ENCODE measurements around the gene CSF1.
"Not testable (repeated sequence)": the region's sequence is repeated elsewhere in the genome, so short reads cannot be mapped to it uniquely, and the experiment has no call there.

Gene CSF1

GRCh38 chr1:109913360-109913879 lies 2.8 kb downstream of the CSF1 start:
- peaks cover 67% of the 10 kb centered on the region for H3K27me3 Mint-ChIP-seq
- intact Hi-C loops (cut with micrococcal nuclease), result no loop called here
- no peaks in the 10 kb centered on the region for H3K9me3 Mint-ChIP-seq
- peak overlapping the region; percentile 48 for H3K4me3 Mint-ChIP-seq
- peak overlapping the region; percentile 16 for H3K27ac Mint-ChIP-seq
- no peaks in the 10 kb centered on the region for H3K36me3 Mint-ChIP-seq (ENCODE audit: low read depth)
- H3K4me1 Mint-ChIP-seq (ENCODE audit: low read depth), result peaks cover 38% of the 10 kb centered on the region

DNA sequence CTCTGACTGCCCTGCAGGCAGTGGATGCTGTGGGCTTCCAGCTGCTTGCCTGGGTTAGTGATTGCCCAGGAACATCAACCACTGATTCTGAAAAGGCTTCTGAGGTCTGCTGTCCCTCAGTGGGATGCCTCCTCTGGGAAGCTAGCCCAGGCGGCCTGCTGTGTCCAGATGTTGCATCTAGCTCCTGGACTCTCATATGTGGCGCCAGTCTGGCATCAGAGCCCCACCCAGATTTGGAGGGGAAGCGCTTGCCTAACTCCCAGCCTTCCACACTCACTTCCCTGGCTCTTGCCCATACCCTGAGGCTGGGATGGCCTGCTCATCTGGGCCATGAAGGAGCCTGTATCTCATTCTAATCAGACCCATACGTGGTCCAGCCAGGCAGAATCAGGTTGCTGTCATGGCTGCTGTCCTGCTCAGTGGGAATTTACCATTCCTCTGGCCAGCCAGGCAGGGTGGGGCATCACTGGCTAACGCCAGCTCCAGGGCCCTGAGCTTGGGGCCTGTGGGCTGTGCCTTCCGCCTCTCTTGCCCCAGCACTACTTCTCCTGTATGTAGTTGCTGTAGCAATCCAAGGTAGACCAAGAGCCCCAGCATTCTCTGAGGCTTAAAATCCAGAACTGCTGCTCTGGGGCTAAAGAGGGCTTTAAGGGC lies 4.1 kb downstream of the CSF1 start:
- Mint-ChIP-seq H3K4me1 (ENCODE audit: low read depth) (peaks cover 45% of the 10 kb centered on the region), H3K9me3 (no peaks in the 10 kb centered on the region), H3K27me3 (peaks cover 63% of the 10 kb centered on the region), H3K4me3 (no peak overlapping the region), H3K27ac (no peak overlapping the region), H3K36me3 (ENCODE audit: low read depth) (no peaks in the 10 kb centered on the region)
- intact Hi-C loops (cut with micrococcal nuclease), result no loop called here

- Mint-ChIP-seq H3K36me3 (ENCODE audit: low read depth) (peaks cover 4% of the 10 kb centered on the region), H3K9me3 (no peaks in the 10 kb centered on the region), H3K4me1 (ENCODE audit: low read depth) (peaks cover 25% of the 10 kb centered on the region), H3K27me3 (peaks cover 56% of the 10 kb centered on the region), H3K27ac (no peak overlapping the region), H3K4me3 (no peak overlapping the region)
- intact Hi-C loops (cut with micrococcal nuclease), result no loop called here
Observed at GRCh38 chr1:109917051-109917767, 6.6 kb downstream of the CSF1 start.

GRCh38 chr1:109917768-109918606 lies 7.3 kb downstream of the CSF1 start:
- Mint-ChIP-seq H3K27me3 (peaks cover 55% of the 10 kb centered on the region), H3K9me3 (no peaks in the 10 kb centered on the region), H3K36me3 (ENCODE audit: low read depth) (peaks cover 4% of the 10 kb centered on the region), H3K4me1 (ENCODE audit: low read depth) (peaks cover 20% of the 10 kb centered on the region), H3K27ac (no peak overlapping the region), H3K4me3 (no peak overlapping the region)
- intact Hi-C loops (cut with micrococcal nuclease), result no loop called here

DNA sequence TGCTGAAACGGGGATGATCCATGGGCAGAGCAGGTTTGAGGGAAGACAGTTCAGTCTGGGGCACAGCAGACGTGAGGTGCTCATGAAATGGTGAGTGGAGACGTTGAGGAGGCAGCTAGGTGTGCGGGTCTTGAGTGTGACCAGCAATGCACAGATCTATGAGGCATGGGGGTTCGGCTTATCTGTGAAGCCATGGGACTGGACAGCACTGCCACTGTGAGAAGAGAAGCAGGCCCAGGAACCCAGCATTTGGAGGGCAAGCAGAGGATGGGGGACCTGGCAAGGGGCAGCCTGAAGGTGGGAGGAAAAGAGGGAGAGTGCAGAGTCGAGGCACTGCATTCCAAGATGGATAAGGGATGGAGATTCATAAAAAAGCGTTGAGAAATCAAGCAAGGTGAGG lies 8.0 kb downstream of the CSF1 start:
- Mint-ChIP-seq H3K27me3 (peaks cover 49% of the 10 kb centered on the region), H3K4me1 (ENCODE audit: low read depth) (peaks cover 16% of the 10 kb centered on the region), H3K36me3 (ENCODE audit: low read depth) (peaks cover 6% of the 10 kb centered on the region), H3K4me3 (no peak overlapping the region), H3K27ac (no peak overlapping the region), H3K9me3 (no peaks in the 10 kb centered on the region)
- intact Hi-C loops (cut with micrococcal nuclease), result no loop called here

DNA sequence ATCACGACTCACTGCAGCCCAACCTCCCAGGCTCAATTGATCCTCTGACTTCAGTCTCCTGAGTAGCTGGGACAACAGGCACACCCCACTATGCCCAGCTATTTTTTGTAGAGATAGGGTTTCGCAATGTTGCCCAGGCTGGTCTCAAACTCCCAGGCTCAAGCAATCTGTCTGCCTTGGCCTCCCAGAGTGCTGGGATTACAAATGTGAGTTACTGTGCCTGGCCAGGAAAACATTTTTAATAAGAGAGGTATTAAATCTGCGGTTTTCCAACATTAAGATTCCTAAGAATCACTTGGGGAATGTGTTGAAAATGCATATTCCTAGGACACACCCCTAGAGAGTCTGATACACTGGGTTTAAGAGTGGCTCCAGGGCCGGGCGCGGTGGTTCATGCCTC lies 8.7 kb downstream of the CSF1 start:
- no peaks in the 10 kb centered on the region for H3K9me3 Mint-ChIP-seq
- H3K36me3 Mint-ChIP-seq (ENCODE audit: low read depth), result peaks cover 13% of the 10 kb centered on the region
- H3K4me3 Mint-ChIP-seq, result no peak overlapping the region
- H3K27ac Mint-ChIP-seq, result no peak overlapping the region
- H3K27me3 Mint-ChIP-seq, result peaks cover 47% of the 10 kb centered on the region
- intact Hi-C loops (cut with micrococcal nuclease), result no loop called here
- H3K4me1 Mint-ChIP-seq (ENCODE audit: low read depth), result peaks cover 16% of the 10 kb centered on the region

GRCh38 chr1:109920391-109920790 lies 9.7 kb downstream of the CSF1 start:
- H3K36me3 Mint-ChIP-seq (ENCODE audit: low read depth), result peaks cover 16% of the 10 kb centered on the region
- intact Hi-C loops (cut with micrococcal nuclease), result not testable (repeated sequence)

DNA sequence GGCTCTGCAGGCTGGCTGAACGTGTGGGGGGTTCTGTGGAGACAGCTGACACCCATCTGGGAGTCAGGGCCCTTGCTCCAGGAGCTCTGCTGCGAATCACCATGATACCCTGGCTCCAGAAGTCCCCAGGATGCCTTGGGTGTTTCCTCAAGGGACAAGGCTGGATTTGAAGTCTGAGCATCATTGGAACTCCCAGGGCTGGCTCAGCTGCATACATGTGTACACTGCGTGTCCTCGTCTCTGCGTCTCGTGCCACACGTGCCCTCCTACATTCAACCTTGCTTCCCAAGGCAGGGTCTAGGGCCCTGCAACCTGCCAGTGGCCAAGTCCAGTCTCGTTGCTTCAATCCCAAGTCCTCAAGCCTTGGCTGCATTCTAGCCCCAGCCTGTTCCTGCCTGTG lies 11.7 kb downstream of the CSF1 start:
- H3K4me3 Mint-ChIP-seq, result no peak overlapping the region

More at GRCh38 chr1:109920391-109920790, 9.7 kb downstream of the CSF1 start:
- H3K27me3 Mint-ChIP-seq, result peaks cover 51% of the 10 kb centered on the region
- peaks cover 18% of the 10 kb centered on the region for H3K4me1 Mint-ChIP-seq (ENCODE audit: low read depth)
- not testable (repeated sequence) for H3K9me3 Mint-ChIP-seq, H3K27ac Mint-ChIP-seq, H3K4me3 Mint-ChIP-seq

DNA sequence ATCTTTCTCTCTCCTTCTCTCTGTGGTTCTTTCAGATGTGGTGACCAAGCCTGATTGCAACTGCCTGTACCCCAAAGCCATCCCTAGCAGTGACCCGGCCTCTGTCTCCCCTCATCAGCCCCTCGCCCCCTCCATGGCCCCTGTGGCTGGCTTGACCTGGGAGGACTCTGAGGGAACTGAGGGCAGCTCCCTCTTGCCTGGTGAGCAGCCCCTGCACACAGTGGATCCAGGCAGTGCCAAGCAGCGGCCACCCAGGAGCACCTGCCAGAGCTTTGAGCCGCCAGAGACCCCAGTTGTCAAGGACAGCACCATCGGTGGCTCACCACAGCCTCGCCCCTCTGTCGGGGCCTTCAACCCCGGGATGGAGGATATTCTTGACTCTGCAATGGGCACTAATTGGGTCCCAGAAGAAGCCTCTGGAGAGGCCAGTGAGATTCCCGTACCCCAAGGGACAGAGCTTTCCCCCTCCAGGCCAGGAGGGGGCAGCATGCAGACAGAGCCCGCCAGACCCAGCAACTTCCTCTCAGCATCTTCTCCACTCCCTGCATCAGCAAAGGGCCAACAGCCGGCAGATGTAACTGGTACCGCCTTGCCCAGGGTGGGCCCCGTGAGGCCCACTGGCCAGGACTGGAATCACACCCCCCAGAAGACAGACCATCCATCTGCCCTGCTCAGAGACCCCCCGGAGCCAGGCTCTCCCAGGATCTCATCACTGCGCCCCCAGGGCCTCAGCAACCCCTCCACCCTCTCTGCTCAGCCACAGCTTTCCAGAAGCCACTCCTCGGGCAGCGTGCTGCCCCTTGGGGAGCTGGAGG lies 12.7 kb downstream of the CSF1 start:
- intact Hi-C loops (cut with micrococcal nuclease), result no loop called here
- Mint-ChIP-seq H3K9me3 (no peaks in the 10 kb centered on the region), H3K4me3 (no peak overlapping the region), H3K4me1 (ENCODE audit: low read depth) (peaks cover 23% of the 10 kb centered on the region), H3K27me3 (peaks cover 46% of the 10 kb centered on the region), H3K27ac (no peak overlapping the region), H3K36me3 (ENCODE audit: low read depth) (peaks cover 24% of the 10 kb centered on the region)

More for the DNA sequence above, 11.7 kb downstream of the CSF1 start:
- peaks cover 24% of the 10 kb centered on the region for H3K4me1 Mint-ChIP-seq (ENCODE audit: low read depth)
- no peak overlapping the region for H3K27ac Mint-ChIP-seq
- peaks cover 53% of the 10 kb centered on the region for H3K27me3 Mint-ChIP-seq
- intact Hi-C loops (cut with micrococcal nuclease), result no loop called here
- H3K9me3 Mint-ChIP-seq, result no peaks in the 10 kb centered on the region
- peaks cover 24% of the 10 kb centered on the region for H3K36me3 Mint-ChIP-seq (ENCODE audit: low read depth)

- Mint-ChIP-seq H3K27ac (no peak overlapping the region), H3K9me3 (no peaks in the 10 kb centered on the region), H3K4me1 (ENCODE audit: low read depth) (peaks cover 18% of the 10 kb centered on the region), H3K36me3 (ENCODE audit: low read depth) (peaks cover 24% of the 10 kb centered on the region), H3K27me3 (peaks cover 40% of the 10 kb centered on the region), H3K4me3 (no peak overlapping the region)
- intact Hi-C loops (cut with micrococcal nuclease), result no loop called here
Observed at GRCh38 chr1:109923946-109924275, 13.3 kb downstream of the CSF1 start.

GRCh38 chr1:109924316-109924715 lies 13.7 kb downstream of the CSF1 start:
- Mint-ChIP-seq H3K36me3 (ENCODE audit: low read depth) (peaks cover 26% of the 10 kb centered on the region), H3K4me3 (no peak overlapping the region), H3K27me3 (peaks cover 38% of the 10 kb centered on the region), H3K27ac (no peak overlapping the region), H3K4me1 (ENCODE audit: low read depth) (peaks cover 15% of the 10 kb centered on the region), H3K9me3 (no peaks in the 10 kb centered on the region)
- intact Hi-C loops (cut with micrococcal nuclease), result no loop called here

- Mint-ChIP-seq H3K36me3 (ENCODE audit: low read depth) (peaks cover 31% of the 10 kb centered on the region), H3K27me3 (peaks cover 40% of the 10 kb centered on the region), H3K27ac (no peak overlapping the region), H3K4me1 (ENCODE audit: low read depth) (peaks cover 15% of the 10 kb centered on the region), H3K4me3 (no peak overlapping the region), H3K9me3 (no peaks in the 10 kb centered on the region)
- intact Hi-C loops (cut with micrococcal nuclease), result no loop called here
Observed at GRCh38 chr1:109925159-109925990, 14.7 kb downstream of the CSF1 start.

Measured in dendritic cell treated with granulocyte-macrophage colony-stimulating factor and Interleukin-4, amounts not matched to agents 40 ng/mL and 50 ng/mL, for 4 days (primary cell).